Measurements from ENCODE around the gene TSTD2. TPM values are rescaled to one million over a fixed set of nuclear protein-coding genes. Genes with fewer than 3 reads are reported as not detected.
A peak's percentile ranks its signal among the peaks of the same experiment; 100 is the strongest.

Gene TSTD2
- polyA plus RNA-seq, 3 donors, result 1.2 to 11.4 (median 2.4) TPM

GRCh38 chr9:97560154-97560553 is 73.0 kb downstream of the TSTD2 start:
- H3K9me3 ChIP-seq (replicated peaks in 1 of 2; ENCODE audit: control insufficient read depth in 1 of 2, insufficient read depth in 1 of 2, low read length in 2 of 2), result no peaks in the 10 kb centered on the region
- H4K20me1 ChIP-seq (ENCODE audit: insufficient read depth, low read length), result no peaks in the 10 kb centered on the region
- no peaks in the 10 kb centered on the region for H3K79me2 ChIP-seq (ENCODE audit: insufficient read depth, low read length)
- no peak for DNase-seq
- H3K4me1 Mint-ChIP-seq, result peaks cover 32% of the 10 kb centered on the region
- no peaks in the 10 kb centered on the region for H3K36me3 ChIP-seq (replicated peaks in 1 of 2; ENCODE audit: control insufficient read depth in 1 of 2, insufficient read depth in 2 of 2, low read length in 2 of 2)
- 100% methylated on average over 2 of the region's 6 CpGs for whole genome bisulfite sequencing (ENCODE audit: insufficient coverage)
- H3K36me3 Mint-ChIP-seq, result no peaks in the 10 kb centered on the region
- peak overlapping the region; percentile 34 for H2AFZ ChIP-seq (ENCODE audit: insufficient read depth, low read depth, low read length, poor library complexity, severe bottlenecking)
- intact Hi-C loops (cut with micrococcal nuclease), result no loop called here
- H3K27me3 ChIP-seq (ENCODE audit: control insufficient read depth in 2 of 2, insufficient read depth in 2 of 2, low read length in 2 of 2), result no peaks in the 10 kb centered on the region
- H3K4me3 ChIP-seq (replicated peaks in 1 of 3; ENCODE audit: low read depth in 2 of 3, low read length in 3 of 3), result no peak overlapping the region
- no peak for TF ChIP-seq CTCF (IDR thresholded peaks at IDR 0.05)
- no peak overlapping the region for H3K27ac ChIP-seq (ENCODE audit: low read depth in 1 of 2, low read length in 2 of 2)
- no peak overlapping the region for H3K4me2 ChIP-seq (replicated peaks; ENCODE audit: extremely low read depth, low read length, poor library complexity, severe bottlenecking)
- H3K4me3 Mint-ChIP-seq, result no peak overlapping the region
- peaks cover 2 to 5% (median 4%) of the 10 kb centered on the region in 3 donors for H3K27me3 Mint-ChIP-seq (ENCODE audit: low read depth in 3 of 3)
- H3K9ac ChIP-seq (ENCODE audit: insufficient read depth, low read length, poor library complexity, severe bottlenecking), result no peak overlapping the region
- peak overlapping the region in 1 of 7 donors; percentile 11 for H3K27ac Mint-ChIP-seq
- H3K4me1 ChIP-seq (ENCODE audit: control insufficient read depth in 1 of 2, insufficient read depth in 2 of 2, low read length in 2 of 2), result peaks cover 21 to 25% of the 10 kb centered on the region in 2 donors
- peaks cover 0 to 1% (median 0%) of the 10 kb centered on the region in 7 donors for H3K9me3 Mint-ChIP-seq

GRCh38 chr9:97559111-97559514 is 74.1 kb downstream of the TSTD2 start:
- Histone ChIP-seq H3K79me2 (ENCODE audit: insufficient read depth, low read length) (no peaks in the 10 kb centered on the region), H3K9ac (ENCODE audit: insufficient read depth, low read length, poor library complexity, severe bottlenecking) (no peak overlapping the region), H3K4me1 (ENCODE audit: control insufficient read depth in 1 of 2, insufficient read depth in 2 of 2, low read length in 2 of 2) (peaks cover 21 to 25% of the 10 kb centered on the region in 2 donors), H3K27ac (ENCODE audit: low read depth in 1 of 2, low read length in 2 of 2) (no peak overlapping the region), H2AFZ (ENCODE audit: insufficient read depth, low read depth, low read length, poor library complexity, severe bottlenecking) (no peak overlapping the region), H3K4me2 (replicated peaks; ENCODE audit: extremely low read depth, low read length, poor library complexity, severe bottlenecking) (no peak overlapping the region), H3K4me3 (replicated peaks in 1 of 3; ENCODE audit: low read depth in 2 of 3, low read length in 3 of 3) (no peak overlapping the region), H3K36me3 (replicated peaks in 1 of 2; ENCODE audit: control insufficient read depth in 1 of 2, insufficient read depth in 2 of 2, low read length in 2 of 2) (no peaks in the 10 kb centered on the region), H4K20me1 (ENCODE audit: insufficient read depth, low read length) (no peaks in the 10 kb centered on the region), H3K9me3 (replicated peaks in 1 of 2; ENCODE audit: control insufficient read depth in 1 of 2, insufficient read depth in 1 of 2, low read length in 2 of 2) (no peaks in the 10 kb centered on the region), H3K27me3 (ENCODE audit: control insufficient read depth in 2 of 2, insufficient read depth in 2 of 2, low read length in 2 of 2) (no peaks in the 10 kb centered on the region)
- Mint-ChIP-seq H3K36me3 (no peaks in the 10 kb centered on the region), H3K27ac (peak overlapping the region in 5 of 7 donors; percentile 3 to 48 (median 10)), H3K4me3 (no peak overlapping the region), H3K9me3 (peaks cover 0 to 1% (median 0%) of the 10 kb centered on the region in 7 donors), H3K4me1 (peaks cover 34% of the 10 kb centered on the region), H3K27me3 (ENCODE audit: low read depth in 3 of 3) (peaks cover 4 to 5% (median 5%) of the 10 kb centered on the region in 3 donors)
- TF ChIP-seq CTCF (IDR thresholded peaks at IDR 0.05), result no peak
- intact Hi-C loops (cut with micrococcal nuclease), result no loop called here
- 85% methylated on average over 2 of the region's 10 CpGs for WGBS (ENCODE audit: insufficient coverage)
- no peak for DNase-seq
